GM13977 (cell line): ENCODE measurements around the gene RHOH.
A peak's percentile ranks its signal among the peaks of the same experiment; 100 is the strongest.

ENCODE experiments used
- DNase-seq: peaks from one replicate; pipeline ENCODE4 v3.0.0; 2012; ENCODE audit warnings: low spot score
- CTCF ChIP-seq: IDR thresholded peaks from 2 replicates; pipeline ENCODE4 v1.5.1; 2012; ENCODE audit warnings: mild to moderate bottlenecking, control low read depth; ENCODE audit not compliant: insufficient read depth; ENCODE audit errors: extremely low read depth, missing control alignments
- in situ Hi-C: fragments of 300-500 bp; cut with MboI; formaldehyde crosslinking; loops from one replicate; pipeline ENCODE4 v1.12.0; 2022; ENCODE audit warnings: low sequenced_read_pairs, low pct_unique_long_range_greater_than_20kb, mixed read lengths, inconsistent platforms; ENCODE audit not compliant: unreplicated experiment

The RHOH gene

DNA sequence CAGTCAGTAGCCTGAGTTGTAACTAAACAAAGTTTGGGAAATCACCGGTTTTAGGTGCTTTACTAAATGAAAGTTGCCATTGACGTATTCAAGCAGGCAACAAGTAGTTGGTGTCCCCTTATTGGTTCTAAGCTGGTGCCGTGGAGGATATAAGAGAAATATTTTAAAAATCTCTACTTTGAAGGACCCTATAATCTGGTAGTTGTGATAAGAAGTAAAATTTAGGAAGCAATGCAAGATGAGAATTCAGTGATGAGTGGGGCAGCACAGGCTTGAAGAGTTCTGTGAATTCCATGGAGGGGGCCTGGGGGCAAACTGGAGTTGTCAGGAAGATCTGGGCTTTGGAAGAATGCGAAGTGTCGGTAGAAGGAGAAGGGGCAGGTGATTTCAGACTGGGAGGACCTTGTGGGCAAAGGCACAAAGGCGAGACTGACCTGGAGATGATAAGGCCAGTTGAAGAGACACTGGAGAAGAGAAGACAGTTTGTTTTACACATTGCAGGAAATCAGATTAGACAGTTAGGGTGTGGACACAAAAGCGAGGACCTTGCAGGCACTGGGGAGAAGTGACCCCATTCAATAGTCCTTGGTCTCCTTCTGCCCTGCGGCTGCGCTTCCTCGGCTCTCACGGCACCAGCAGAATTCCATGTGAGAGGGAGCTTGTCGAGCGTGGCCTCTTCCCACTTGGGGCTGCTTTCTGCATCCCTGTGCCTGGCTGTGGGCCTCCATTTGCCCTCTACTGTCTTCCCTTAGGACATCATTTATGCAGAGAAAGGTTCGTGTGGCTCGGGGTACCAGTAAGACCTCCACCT lies 1.3 kb downstream of the RHOH start:
- in situ Hi-C loops, result no loop called here
- no peak for DNase-seq

DNA sequence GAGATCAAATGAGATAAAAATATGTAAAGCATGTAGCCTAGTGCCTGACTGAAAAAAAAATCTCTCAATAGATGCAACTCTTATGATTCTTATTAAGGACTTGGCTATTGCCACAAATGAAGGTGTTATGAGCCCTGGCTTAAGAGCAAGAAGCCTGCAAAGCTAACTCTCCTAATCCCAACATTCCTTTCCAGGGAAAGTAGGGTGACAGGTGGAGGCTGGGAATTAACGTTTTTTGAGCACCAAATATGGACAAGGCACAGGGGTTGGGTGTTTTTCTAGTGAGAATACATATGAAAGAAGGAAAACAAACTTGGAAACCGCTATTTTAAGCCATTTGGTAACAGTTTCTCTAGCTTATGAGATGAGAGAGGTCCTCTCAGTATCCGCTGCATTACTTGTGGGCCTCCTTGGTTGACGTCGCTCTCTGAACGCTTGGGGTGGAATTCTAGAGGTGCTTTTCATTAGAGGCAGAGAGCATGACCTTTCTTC lies 2.4 kb downstream of the RHOH start:
- in situ Hi-C loops, result no loop called here
- no peak for DNase-seq
- no peak for TF ChIP-seq CTCF

More for the DNA sequence above, 1.3 kb downstream of the RHOH start:
- no peak for TF ChIP-seq CTCF

GRCh38 chr4:40199999-40200874 lies 3.4 kb downstream of the RHOH start:
- in situ Hi-C loops, result loop anchor here (25.0 kb wide), 1 partner anchor 112 kb away; no protein-coding TSS in a partner anchor
- TF ChIP-seq CTCF, result no peak
- DNase-seq, result peak; percentile 39

- no peak for TF ChIP-seq CTCF
- in situ Hi-C loops, result loop anchor here (25.0 kb wide), 1 partner anchor 111 kb away; no protein-coding TSS in a partner anchor
- no peak for DNase-seq
Measured at GRCh38 chr4:40200875-40201801, 4.3 kb downstream of the RHOH start.

- in situ Hi-C loops, result loop anchor here (25.0 kb wide), 1 partner anchor 110 kb away; no protein-coding TSS in a partner anchor
- no peak for TF ChIP-seq CTCF
- DNase-seq, result no peak
Measured at GRCh38 chr4:40201898-40202297, 5.1 kb downstream of the RHOH start.
